Lower lobe of right lung (tissue), 2 donors: ENCODE data around the gene SSX2IP. TPM values are rescaled to one million over a fixed set of nuclear protein-coding genes. Genes with fewer than 3 reads are reported as not detected.

Experiments used
- ATAC-seq, 2 donors: fragments of 200-7000 bp; cut with Tn5 transposase; one replicate each; pipeline ENCODE4 v1.9.1; 2020 to 2022; ENCODE audit warnings: mild to moderate bottlenecking in 2 of 2, moderate library complexity in 2 of 2
- DNase-seq: peaks from one replicate; pipeline ENCODE4 v3.0.0-alpha.2; 2020
- H3K27ac ChIP-seq: fragments of 200-600 bp; one replicate; pipeline ENCODE4 v1.8.0; 2022
- H3K27me3 ChIP-seq: fragments of 200-600 bp; one replicate; pipeline ENCODE4 v1.8.0; 2022; ENCODE audit warnings: low read depth
- H3K36me3 ChIP-seq: fragments of 200-600 bp; one replicate; pipeline ENCODE4 v1.8.0; 2022; ENCODE audit warnings: mild to moderate bottlenecking
- H3K4me1 ChIP-seq: fragments of 200-600 bp; one replicate; pipeline ENCODE4 v1.8.0; 2022
- H3K4me3 ChIP-seq: fragments of 200-600 bp; one replicate; pipeline ENCODE4 v1.8.0; 2022; ENCODE audit warnings: mild to moderate bottlenecking
- H3K9me3 ChIP-seq: fragments of 200-600 bp; one replicate; pipeline ENCODE4 v1.8.0; 2022
- CTCF ChIP-seq: fragments of 200-600 bp; IDR thresholded peaks from one replicate; pipeline ENCODE4 v1.8.0; 2022; ENCODE audit warnings: antibody characterized with exemption, mild to moderate bottlenecking
- intact Hi-C: fragments of 100-400 bp; cut with DNase I; formaldehyde crosslinking; loops from one replicate; pipeline ENCODE4 v1.11.0; 2022
- total RNA-seq: library from RNA; stranded (reverse); fragmentation: NEBNext Ultra II Directional; extraction: Animal tissue kit (Norgen Biotek cat#: 25700); gene quantifications from one replicate; pipeline ENCODE4 v1.2.1, GENCODE V29; 2021
- donor health status: DM: no; HTN: yes; CAD: no; lungs with severe emphysema.

The SSX2IP gene
- total RNA-seq, 1 donor from 2014 or later, result 5.8 TPM

- H3K4me3 ChIP-seq, result no peak overlapping the region
Observed at GRCh38 chr1:84683508-84683907, 6.8 kb downstream of the SSX2IP start.

GRCh38 chr1:84682047-84682446 lies 8.2 kb downstream of the SSX2IP start:
- H3K27ac ChIP-seq, result no peak overlapping the region
- no peak for TF ChIP-seq CTCF
- intact Hi-C loops, result no loop called here
- DNase-seq (no peak), ATAC-seq (no peak)
- H3K36me3 ChIP-seq, result no peaks in the 10 kb centered on the region
- H3K9me3 ChIP-seq, result no peaks in the 10 kb centered on the region
- no peaks in the 10 kb centered on the region for H3K27me3 ChIP-seq
- H3K4me3 ChIP-seq, result no peak overlapping the region
- H3K4me1 ChIP-seq, result no peaks in the 10 kb centered on the region

More at GRCh38 chr1:84683508-84683907, 6.8 kb downstream of the SSX2IP start:
- DNase-seq, result no peak
- Histone ChIP-seq H3K36me3 (no peaks in the 10 kb centered on the region), H3K4me1 (peaks cover 2% of the 10 kb centered on the region), H3K9me3 (no peaks in the 10 kb centered on the region), H3K27ac (no peak overlapping the region), H3K27me3 (no peaks in the 10 kb centered on the region)
- TF ChIP-seq CTCF, result no peak
- ATAC-seq, result no peak
- intact Hi-C loops, result no loop called here

GRCh38 chr1:84677415-84678099 lies 12.7 kb downstream of the SSX2IP start:
- Histone ChIP-seq H3K27me3 (no peaks in the 10 kb centered on the region), H3K27ac (no peak overlapping the region), H3K4me3 (no peak overlapping the region), H3K4me1 (no peaks in the 10 kb centered on the region), H3K9me3 (no peaks in the 10 kb centered on the region), H3K36me3 (no peaks in the 10 kb centered on the region)
- no peak for ATAC-seq
- DNase-seq, result no peak
- intact Hi-C loops, result no loop called here
- TF ChIP-seq CTCF, result no peak

- no peak for TF ChIP-seq CTCF
- no peak overlapping the region for H3K27ac ChIP-seq
Observed at GRCh38 chr1:84675631-84676030, 14.6 kb downstream of the SSX2IP start.

GRCh38 chr1:84675106-84675505 lies 15.2 kb downstream of the SSX2IP start:
- no peaks in the 10 kb centered on the region for H3K9me3 ChIP-seq
- H3K36me3 ChIP-seq, result no peaks in the 10 kb centered on the region
- H3K4me1 ChIP-seq, result no peaks in the 10 kb centered on the region
- DNase-seq, result no peak
- intact Hi-C loops, result no loop called here
- no peaks in the 10 kb centered on the region for H3K27me3 ChIP-seq
- no peak for ATAC-seq
- TF ChIP-seq CTCF, result no peak
- H3K27ac ChIP-seq, result no peak overlapping the region
- no peak overlapping the region for H3K4me3 ChIP-seq

More at GRCh38 chr1:84675631-84676030, 14.6 kb downstream of the SSX2IP start:
- Histone ChIP-seq H3K9me3 (no peaks in the 10 kb centered on the region), H3K27me3 (no peaks in the 10 kb centered on the region), H3K4me3 (no peak overlapping the region), H3K4me1 (no peaks in the 10 kb centered on the region), H3K36me3 (no peaks in the 10 kb centered on the region)
- ATAC-seq, result no peak
- intact Hi-C loops, result no loop called here
- DNase-seq, result no peak
